Posterior cingulate gyrus (tissue), 11 donors: ENCODE measurements around the gene BST1.
A peak's percentile ranks its signal among the peaks of the same experiment; 100 is the strongest.

Source experiments
- DNase-seq, 10 donors: peaks; one replicate each; pipeline versions ENCODE4 v3.0.0 to v3.0.0-alpha.2; 2020 to 2021; ENCODE audit warnings: mixed read lengths in 3 of 10
- intact Hi-C: fragments of 100-400 bp; cut with DNase I; formaldehyde crosslinking; loops from one replicate; pipeline ENCODE4 v1.15.1; 2023

Gene BST1

DNA sequence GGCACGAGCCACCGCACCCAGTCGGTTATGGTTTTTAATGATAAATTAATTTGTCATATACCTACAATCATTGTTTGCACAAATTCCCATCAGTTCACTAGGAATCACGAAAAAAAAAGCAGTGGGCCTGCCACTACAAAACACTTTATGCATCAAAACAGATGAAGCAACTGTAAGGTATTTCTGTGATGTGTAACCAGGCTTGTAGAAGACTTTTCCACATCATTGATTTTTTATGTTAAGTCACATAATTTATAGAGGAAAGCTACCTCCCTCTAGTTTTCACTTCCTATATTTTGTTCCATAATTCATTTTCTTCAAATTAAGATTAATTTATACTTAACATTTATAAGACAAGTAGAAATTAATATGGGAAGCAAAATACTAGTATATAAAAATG is 27.9 kb upstream of the BST1 start:
- DNase-seq = no peak
- intact Hi-C loops = no loop called here

DNA sequence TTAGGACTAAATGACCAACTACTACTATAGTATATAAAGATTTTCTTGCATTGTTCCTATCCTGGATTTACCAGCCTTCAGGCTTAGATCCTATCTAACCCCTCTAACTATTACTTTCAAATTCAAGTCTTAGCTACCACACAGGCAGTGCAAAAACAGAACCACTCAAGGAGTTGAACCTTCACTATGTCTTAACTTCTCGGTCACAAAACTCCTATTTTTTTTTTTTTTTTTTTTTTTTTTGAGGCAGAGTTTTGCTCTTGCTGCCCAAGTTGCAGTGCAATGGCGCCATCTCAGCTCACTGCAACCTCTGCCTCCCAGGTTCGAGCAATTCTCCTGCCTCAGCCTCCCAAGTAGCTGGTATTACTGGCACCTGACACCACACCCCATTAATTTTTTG is 27.5 kb upstream of the BST1 start:
- DNase-seq = no peak
- intact Hi-C loops = no loop called here

DNA sequence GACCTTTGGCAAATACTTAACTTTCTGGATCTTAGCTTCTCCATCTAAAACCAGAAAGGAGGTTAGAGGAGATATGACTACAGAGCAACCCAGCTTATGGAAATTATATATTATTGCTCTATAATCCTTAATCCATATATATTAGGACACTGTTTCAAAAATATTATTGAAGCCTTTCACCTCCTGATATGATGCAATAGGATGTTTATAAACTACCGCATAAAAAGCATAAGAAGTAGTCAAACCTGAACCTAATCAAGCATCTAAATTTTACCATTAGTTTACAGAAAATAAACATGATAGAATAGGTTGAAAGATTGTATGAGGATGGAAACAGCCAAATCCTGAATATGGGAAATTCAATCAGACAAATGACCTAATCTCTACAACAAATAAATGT is 26.8 kb upstream of the BST1 start:
- intact Hi-C loops = no loop called here
- no peak for DNase-seq

DNA sequence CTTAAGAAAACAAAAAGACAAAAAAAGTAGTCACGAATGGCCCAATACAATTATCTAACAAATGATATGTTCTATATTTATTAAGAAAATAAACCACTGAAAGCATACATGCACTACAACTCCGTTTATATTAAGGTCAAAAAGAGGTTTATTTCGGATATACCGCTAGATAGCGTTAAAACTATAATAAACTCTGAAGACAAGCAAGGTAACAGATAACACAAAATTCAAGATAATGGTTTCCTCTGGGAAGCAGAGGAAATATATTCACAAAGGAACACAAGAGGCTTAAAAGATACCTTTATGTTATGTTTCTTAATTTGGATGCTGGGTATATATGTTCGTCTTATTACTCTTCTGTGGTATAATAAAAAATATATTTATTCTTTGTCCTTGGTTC is 26.0 kb upstream of the BST1 start:
- DNase-seq = no peak
- intact Hi-C loops = no loop called here

DNA sequence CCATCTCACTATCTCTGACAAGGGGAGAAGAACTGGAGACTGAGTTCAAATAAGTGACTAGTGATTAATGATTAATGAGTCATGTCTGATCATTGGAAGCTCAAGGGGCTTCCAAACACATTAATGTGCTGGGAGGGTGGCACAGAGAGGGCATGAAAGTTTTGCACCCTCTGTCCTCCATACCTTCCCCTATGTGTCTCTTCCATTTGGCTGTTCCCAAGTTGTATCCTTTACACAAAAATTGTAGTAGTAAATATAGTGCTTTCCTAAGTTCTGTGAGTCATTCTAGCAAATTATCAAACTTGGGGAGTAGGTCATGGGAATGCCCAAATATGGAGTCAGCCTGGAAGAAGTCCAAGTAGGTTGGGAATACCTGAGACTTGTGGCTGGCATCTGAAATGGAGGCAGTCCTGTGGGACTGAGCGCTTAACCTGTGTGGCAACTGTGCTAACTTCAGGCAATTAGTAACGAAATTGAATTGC is 25.3 kb upstream of the BST1 start:
- DNase-seq = no peak
- intact Hi-C loops = no loop called here

DNA sequence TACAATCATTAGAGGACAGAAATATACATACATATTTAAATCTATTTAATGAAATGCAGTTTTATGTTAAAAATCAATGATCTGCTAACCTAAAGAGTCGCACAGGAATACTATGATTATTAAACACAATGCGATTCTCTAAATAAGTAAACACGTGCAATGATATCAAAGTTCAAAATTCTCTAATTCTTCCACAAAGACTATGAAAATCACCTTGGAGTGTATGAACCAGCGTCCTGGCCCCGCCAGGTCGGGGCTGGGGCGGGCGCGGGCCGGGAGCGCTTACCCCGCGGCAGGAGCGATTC is 21.8 kb upstream of the BST1 start:
- intact Hi-C loops = loop anchor here (1.0 kb wide), 1 partner anchor 26 kb away; the partner anchor contains the start of gene FBXL5
- DNase-seq = no peak

DNA sequence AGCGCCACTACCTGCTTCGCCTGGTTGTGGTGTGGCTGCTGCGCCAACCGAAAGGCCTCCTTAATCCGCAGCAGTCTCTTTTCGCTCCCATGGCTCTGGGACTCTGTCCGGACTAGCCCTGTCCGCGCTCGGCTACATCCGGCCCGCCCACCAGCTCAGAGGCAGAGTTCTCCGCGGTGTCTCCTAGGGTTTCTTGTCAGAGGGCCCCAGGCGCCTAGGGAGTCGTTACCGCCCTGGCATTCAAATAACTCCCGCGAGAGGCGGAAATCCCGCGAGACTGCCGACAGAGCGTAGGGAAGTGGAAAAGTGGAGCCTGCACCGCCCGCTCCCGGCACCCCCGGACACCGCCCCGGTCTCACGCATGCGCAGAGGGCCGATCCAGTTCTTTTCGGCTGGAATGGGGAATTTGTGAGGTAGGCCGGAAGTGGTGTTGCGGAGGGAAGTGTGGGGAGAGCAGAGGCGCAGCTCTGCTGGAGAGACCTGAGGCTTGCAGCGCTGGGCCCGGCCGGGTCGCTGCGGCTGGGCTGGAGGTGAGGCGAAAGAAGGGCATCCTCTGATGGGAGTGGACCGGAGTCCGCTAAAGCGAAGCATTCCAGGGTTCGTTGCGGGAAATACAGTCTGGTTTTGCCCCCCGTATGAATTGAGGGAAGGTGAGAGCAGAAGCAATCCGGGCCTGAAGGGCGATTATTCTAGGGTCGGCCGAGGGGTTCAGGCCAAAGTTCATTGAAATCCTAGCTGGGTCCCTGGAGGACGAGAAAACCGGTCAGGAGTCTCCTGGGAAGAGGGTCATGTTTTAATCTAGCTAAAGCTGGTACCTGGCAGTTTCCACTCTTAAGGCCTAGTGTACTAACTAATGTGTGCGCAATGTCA is 21.3 kb upstream of the BST1 start, which contains the start of gene FAM200B:
Gene FAM200B (plus strand): TSS at position 456 of the 870 bp plus-strand sequence. CDS start 5,151 bp downstream, outside the sequence.
- intact Hi-C loops = loop anchor here (1.0 kb wide), 1 partner anchor 26 kb away; the partner anchor contains the start of gene FBXL5
- DNase-seq = peak; percentile 98 to 100 (median 99)

DNA sequence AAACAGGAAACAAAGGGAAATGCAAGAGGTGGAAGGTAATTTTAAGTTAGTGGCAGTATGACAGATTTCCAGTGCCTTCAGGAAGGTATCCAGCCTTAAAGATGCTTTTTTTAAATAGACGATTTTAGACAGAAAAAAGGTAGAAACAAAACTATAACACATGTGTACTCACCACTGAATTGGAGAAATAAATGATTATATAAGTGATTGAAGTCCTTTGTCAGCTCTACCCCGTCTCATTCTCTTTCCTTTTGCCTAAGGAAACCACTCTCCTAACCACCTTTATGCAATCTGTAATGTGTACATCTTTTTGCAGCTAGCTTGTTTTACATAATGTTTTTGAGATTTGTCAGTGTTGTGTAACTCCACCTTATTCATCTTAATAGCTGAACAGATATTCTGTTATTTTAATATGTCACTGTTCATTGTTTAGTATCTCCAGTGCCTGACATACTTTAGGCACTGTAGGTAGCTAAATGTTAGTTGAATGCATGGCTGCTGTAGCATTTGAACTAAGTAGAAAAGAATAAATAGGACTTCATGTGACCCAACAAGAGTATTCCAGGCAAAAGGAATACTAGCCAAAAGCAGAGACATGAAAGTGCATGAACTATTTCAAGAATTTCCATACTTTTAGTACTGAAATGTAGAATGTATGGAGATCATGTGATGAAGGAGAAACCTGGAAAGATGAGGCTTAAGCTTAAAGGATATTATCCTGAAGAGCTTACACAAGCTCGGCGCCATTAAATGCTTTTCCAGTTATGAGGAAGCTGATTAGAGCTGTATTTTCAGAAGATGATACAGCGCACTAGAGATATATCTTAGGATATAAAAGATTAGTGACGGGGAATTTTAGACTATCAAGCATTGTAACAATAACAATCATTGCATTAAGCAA is 20.4 kb upstream of the BST1 start:
- DNase-seq = no peak
- intact Hi-C loops = no loop called here

DNA sequence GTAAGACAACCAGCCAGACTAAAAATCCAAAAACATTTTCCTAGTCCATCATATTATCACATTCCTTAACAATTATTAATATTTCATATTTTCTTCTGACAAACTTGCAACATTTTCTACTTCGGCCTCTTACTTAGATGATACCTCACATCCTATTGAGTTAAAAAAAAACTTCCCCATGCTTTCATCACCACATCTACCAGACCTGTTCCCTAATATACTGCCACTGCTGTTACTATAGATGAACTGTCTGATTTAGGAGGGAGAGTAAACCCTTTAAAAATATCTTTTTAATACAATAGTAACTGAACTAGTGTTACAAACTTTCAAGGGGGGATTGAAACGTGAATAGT is 19.7 kb upstream of the BST1 start:
- DNase-seq = no peak
- intact Hi-C loops = no loop called here

DNA sequence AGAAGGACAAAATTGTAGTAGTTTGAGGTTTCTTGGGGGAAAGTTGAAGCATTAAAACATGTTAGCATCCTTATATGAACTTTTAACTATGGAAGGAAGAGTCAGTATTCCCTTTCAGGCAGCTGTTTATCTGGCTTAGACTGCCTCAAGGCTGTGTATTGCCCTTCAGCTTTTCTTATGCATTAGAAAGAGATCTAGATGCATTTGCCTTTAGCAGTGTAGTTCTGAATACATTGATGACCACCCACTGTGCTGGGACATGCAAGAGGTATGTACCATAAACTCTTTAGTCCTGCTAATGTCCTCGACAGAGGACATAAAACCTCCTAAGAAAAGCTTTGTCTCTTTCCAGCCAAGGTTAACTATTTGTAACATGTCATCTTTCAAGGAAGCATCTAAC is 18.4 kb upstream of the BST1 start:
- DNase-seq = no peak
- intact Hi-C loops = no loop called here

DNA sequence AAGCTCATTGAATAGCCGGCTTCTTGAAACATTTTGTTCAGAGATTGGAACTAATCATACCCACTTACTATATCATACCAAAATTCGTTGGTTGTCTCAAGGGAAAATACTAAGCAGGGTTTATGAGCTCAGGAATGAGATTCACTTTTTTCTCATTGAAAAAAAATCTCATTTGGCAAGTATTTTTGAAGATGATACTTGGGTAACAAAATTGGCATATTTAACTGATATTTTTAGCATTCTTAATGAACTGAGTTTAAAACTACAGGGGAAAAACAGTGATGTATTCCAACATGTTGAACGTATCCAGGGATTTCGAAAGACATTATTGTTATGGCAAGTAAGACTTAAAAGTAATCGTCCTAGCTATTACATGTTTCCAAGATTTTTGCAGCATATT is 14.8 kb upstream of the BST1 start:
- no peak for DNase-seq
- intact Hi-C loops = no loop called here

DNA sequence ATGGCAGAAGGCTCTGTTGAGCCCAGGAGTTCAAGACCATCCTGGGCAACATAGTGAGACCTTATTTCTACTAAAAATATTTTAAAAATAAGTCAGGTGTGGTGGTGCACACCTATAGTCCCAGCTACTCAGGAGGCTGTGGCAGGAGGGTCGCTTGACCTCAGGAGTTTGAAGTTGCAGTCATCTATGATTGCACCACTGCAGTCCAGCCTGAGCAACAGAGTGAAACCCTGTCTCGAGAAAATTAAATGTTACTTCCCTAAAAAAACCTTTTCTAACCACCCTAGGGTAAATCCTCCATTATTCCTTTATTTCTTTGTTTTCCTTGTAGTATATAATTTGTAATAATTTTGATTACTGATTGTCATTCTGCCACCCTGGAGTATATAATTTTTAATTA is 13.3 kb upstream of the BST1 start:
- DNase-seq = no peak
- intact Hi-C loops = no loop called here

DNA sequence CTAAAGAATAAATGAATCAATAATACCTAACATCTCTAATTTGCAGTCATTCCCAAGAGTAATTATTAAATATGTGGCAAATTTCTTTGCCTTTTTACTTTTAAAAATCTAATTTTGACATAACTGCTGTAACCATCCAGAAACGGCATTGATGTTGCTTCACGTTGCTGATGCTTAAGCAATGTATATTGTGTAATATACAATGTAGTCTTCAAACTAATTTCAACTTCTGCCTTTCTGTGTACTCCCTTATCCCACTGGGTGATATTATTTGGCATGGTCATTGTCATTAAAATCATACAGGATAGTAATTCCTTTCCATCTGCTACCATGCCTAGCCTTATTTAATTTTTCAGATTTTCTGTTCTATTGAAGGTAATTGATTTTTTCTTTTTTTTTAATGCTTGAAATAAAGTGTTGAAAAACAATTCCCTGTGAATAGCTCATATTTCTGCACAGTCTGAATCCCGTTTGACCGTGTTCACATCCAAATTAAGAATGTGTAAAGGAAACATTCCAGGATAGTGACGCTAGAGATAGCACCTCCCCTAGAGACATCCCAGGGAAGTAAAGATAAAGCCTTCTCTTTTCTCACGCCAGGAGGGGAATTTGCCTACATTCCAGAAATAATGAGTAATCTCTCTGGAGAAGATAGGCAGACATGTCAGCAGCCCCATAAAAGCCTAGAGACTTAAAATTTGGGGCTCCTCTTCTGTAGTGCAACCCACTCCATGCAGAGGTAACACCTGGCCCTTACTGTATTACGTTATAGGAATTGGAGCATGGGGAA is 12.7 kb upstream of the BST1 start:
- DNase-seq = no peak
- intact Hi-C loops = no loop called here

DNA sequence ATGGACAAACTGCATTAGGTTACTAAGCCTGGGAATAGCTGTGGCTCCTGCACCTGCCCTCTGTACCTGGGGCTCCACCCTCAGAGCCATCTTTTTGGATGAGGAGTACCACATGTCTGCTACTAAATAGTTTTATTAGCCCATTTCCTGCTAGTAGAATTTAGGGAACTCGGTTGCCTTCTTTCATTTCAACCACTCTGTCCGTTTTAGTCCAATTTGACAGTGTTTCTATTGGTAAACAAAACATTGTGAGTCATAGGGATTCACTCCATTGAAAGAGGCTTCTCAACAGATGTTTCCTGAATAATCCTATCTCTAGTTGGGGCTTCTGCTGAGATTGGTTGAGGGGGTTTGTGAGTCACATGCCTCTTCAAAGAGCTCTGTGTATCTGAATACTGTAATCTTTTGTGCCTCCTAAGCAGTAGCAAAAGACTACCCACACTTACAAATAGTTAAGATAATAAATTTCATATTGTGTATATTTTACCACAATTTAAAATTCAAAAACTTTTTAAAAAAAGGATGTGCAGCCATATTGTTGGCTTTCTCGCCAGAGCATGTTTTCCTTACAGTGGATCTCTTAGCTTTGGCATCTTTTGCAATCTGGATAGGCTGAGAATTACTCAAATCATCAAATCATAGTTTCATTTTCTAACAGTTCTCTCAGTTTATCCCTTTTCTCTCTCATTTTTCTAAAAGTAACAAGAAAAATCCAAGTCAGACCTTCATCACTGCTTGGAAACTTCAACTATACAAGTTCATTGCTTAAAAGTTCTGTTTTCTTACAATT is 11.3 kb upstream of the BST1 start:
- no peak for DNase-seq
- intact Hi-C loops = no loop called here

DNA sequence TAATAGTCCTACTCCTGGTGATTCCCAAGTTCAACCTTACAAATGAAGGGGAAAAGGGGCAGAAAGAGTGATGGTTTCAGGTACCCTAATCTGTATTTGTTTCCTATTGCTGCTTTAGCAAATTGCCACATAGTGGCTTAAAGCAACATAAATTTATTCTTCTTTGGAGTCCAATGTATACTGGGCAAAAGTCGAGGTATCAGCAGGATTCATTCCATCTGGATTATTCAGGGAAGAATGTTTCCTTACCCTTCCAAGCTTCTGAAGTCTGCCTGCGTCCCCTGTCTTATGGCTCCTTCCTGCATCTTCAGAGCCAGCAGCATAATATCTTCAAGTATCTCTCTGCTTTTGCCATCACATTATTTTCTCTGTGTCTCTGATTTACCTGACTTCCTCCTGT is 10.3 kb upstream of the BST1 start:
- intact Hi-C loops = no loop called here
- DNase-seq = no peak

DNA sequence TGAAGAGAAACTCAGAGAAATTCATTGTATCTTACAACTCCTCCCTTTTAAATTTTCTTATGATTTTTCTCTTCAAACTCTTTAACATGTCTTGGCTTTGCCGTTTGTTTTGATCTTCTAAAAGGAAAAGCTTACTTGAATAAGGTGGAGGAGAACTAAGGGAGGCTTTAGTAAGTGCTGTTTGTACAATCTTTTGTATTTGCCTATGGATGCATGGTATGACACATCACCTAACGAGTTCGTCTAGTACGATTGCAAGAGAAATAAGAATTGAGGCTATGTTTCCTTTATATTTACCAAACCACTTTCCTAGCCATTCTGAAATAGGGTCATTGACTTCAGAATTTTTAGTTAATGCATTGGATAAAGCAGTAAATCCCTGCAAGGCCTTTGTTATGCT is 8.4 kb upstream of the BST1 start:
- intact Hi-C loops = no loop called here
- no peak for DNase-seq

DNA sequence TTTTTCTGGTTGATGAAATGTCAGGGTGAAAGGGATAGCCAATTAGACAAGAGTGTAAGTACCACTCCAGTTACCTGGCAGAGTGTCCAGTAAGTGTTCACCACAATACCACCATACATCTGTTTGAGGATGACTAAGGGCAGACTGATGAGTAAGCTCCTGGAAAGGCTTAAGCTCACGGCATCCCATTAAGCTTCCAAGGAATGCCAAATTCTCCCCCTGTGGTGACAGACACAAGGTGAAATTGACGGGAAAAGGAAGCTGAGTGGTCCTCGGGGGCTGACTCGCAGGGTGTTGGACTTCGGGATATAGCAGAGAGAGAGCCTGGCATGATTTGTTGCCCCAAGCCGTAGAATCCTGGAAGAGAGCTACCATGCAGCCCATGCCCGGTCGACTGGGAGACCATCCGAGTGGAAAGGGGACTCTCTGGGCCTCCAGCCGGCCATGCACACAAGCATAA is 7.6 kb upstream of the BST1 start:
- no peak for DNase-seq
- intact Hi-C loops = no loop called here

DNA sequence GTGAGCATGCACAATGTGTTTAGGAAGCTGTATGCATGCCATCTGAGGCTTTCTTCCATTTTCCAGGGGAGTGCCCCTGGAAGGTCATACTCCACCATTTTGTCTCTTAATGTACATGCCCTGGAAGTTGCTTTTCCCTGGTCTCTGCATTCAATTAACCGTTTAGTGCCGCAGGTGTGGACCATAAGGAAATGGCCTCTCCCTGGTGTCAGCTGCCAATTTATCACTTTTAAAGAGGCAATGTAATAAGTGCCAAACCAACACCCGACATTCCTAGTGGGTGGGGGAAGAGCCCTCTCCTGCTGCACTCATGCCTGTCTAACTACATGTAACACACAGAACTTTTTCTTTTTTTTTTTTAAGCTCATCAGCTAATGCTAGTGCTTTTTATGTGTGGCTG is 7.1 kb upstream of the BST1 start:
- intact Hi-C loops = no loop called here
- no peak for DNase-seq

DNA sequence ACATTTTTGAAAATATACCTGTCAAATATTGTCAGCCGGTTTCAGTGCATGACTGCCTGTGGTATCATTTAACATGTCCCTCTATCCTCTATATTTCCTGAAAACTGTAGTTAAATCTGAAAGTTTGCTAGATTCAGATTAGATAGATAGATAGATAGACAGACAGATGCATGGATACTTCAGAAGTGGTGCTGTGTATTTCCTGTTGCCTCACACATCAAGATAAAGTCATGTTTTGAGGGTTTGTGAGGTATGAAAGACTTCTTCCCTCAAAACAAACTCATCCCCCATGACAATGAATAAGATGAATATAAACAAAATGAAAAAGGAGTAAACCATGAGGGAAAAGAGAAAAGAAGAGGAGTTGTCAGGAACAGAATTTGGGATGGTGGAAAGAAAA is 6.0 kb upstream of the BST1 start:
- intact Hi-C loops = no loop called here
- no peak for DNase-seq

DNA sequence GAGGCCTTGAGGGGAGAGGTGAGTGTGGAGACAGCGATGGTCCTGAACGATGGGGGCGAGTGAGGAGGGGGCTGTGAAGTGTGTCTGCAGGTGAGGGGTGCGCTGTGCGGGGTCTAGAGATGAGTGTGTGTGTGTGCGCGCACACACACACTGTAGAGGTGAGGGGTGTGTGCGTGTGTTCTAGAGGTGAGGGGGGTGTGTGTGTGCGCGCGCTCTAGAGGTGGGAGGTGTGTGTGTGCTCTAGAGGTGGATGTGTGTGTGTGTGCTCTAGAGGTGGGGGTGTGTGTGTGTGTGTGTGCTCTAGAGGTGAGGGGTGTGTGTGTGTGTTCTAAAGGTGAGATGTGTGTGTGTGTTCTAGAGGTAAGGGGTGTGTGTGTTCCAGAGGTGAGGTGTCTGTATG is 574 bp downstream of the BST1 start:
- no peak for DNase-seq
- intact Hi-C loops = no loop called here
